Astrocyte (in vitro differentiated cells and primary cell): ENCODE results near the gene EHD4. TPM values are rescaled to one million over a fixed set of nuclear protein-coding genes. Genes with fewer than 3 reads are reported as not detected.

Experiments used
- DNase-seq: peaks from one replicate; pipeline ENCODE4 v3.0.0-alpha.2; 2010; ENCODE audit warnings: low read depth
- FAIRE-seq: peaks from 2 replicates; lab custom pipeline; 2011; peaks lifted over from hg19 to GRCh38; lab: Jason Lieb, UNC
- H2AFZ ChIP-seq: 2 replicates; pipeline ENCODE4 v1.6.0; 2012; ENCODE audit warnings: low read depth, low read length, inconsistent platforms
- H3K27ac ChIP-seq: 2 replicates; pipeline ENCODE4 v1.5.1; 2011; ENCODE audit warnings: low read depth, low read length, inconsistent platforms
- H3K27me3 ChIP-seq: 2 replicates; pipeline ENCODE4 v1.6.0; 2011; ENCODE audit warnings: low read length, inconsistent platforms; ENCODE audit not compliant: insufficient read depth
- H3K36me3 ChIP-seq: 2 replicates; pipeline ENCODE4 v1.5.1; 2011; ENCODE audit warnings: low read length, inconsistent platforms; ENCODE audit not compliant: insufficient read depth
- H3K4me1 ChIP-seq: 2 replicates; pipeline ENCODE4 v1.5.1; 2011; ENCODE audit warnings: low read length, inconsistent platforms; ENCODE audit not compliant: insufficient read depth
- H3K4me2 ChIP-seq: 2 replicates; pipeline ENCODE4 v1.6.0; 2012; ENCODE audit warnings: low read length, inconsistent platforms
- H3K4me3 ChIP-seq: 2 replicates; pipeline ENCODE4 v1.5.1; 2011; ENCODE audit warnings: low read depth, mild to moderate bottlenecking, low read length, inconsistent platforms; ENCODE audit not compliant: insufficient read depth
- H3K79me2 ChIP-seq: 2 replicates; pipeline ENCODE4 v1.6.0; 2012; ENCODE audit warnings: mild to moderate bottlenecking, low read length, inconsistent platforms; ENCODE audit not compliant: insufficient read depth
- H3K9ac ChIP-seq: 2 replicates; pipeline ENCODE4 v1.6.0; 2012; ENCODE audit warnings: mild to moderate bottlenecking, low read length, inconsistent platforms
- H3K9me3 ChIP-seq: 2 replicates; pipeline ENCODE4 v1.5.1; 2012; ENCODE audit warnings: low read depth, mild to moderate bottlenecking, low read length, inconsistent platforms; ENCODE audit not compliant: insufficient read depth
- H4K20me1 ChIP-seq: 2 replicates; pipeline ENCODE4 v1.6.0; 2012; ENCODE audit warnings: low read length, inconsistent platforms; ENCODE audit not compliant: insufficient read depth
- H3K27ac Mint-ChIP-seq: one replicate; pipeline ENCODE4 v1.8.0; 2021; ENCODE audit warnings: mild to moderate bottlenecking, mixed read lengths; ENCODE audit not compliant: unreplicated experiment
- H3K27me3 Mint-ChIP-seq: one replicate; pipeline ENCODE4 v1.8.0; 2021; ENCODE audit warnings: low read depth, mixed read lengths; ENCODE audit not compliant: unreplicated experiment
- H3K36me3 Mint-ChIP-seq: one replicate; pipeline ENCODE4 v1.8.0; 2021; ENCODE audit warnings: low read depth, mixed read lengths; ENCODE audit not compliant: unreplicated experiment
- H3K4me1 Mint-ChIP-seq: one replicate; pipeline ENCODE4 v1.8.0; 2021; ENCODE audit warnings: low read depth, mixed read lengths; ENCODE audit not compliant: unreplicated experiment
- H3K4me3 Mint-ChIP-seq: one replicate; pipeline ENCODE4 v1.8.0; 2021; ENCODE audit warnings: mild to moderate bottlenecking, moderate library complexity, mixed read lengths; ENCODE audit not compliant: unreplicated experiment
- H3K9me3 Mint-ChIP-seq: one replicate; pipeline ENCODE4 v1.8.0; 2021; ENCODE audit warnings: mild to moderate bottlenecking, mixed read lengths; ENCODE audit not compliant: unreplicated experiment
- CTCF ChIP-seq: IDR thresholded peaks from 2 replicates; pipeline ENCODE4 v1.5.1; 2011; ENCODE audit warnings: low read depth, mild to moderate bottlenecking, inconsistent platforms, low read length, moderate library complexity; ENCODE audit not compliant: insufficient read depth
- EZH2 ChIP-seq: IDR thresholded peaks from 2 replicates; pipeline ENCODE4 v1.6.1; 2012; ENCODE audit warnings: mild to moderate bottlenecking, low read length, inconsistent platforms; ENCODE audit not compliant: insufficient read depth
- total RNA-seq: library from RNA; stranded (reverse); gene quantifications from 2 replicates; pipeline ENCODE4 v1.2.1, GENCODE V29; 2021

Gene EHD4
- total RNA-seq, 1 donor from 2014 or later: 46.4 TPM

- no peak overlapping the region for H3K4me2 ChIP-seq
- H3K27ac ChIP-seq: no peak overlapping the region
- H3K9me3 ChIP-seq: no peaks in the 10 kb centered on the region
- H3K4me1 ChIP-seq: peaks cover 34% of the 10 kb centered on the region
- H2AFZ ChIP-seq: no peak overlapping the region
- FAIRE-seq (no peak), DNase-seq (no peak)
- no peak overlapping the region for H3K9ac ChIP-seq
- no peaks in the 10 kb centered on the region for H3K27me3 Mint-ChIP-seq
- H3K4me3 ChIP-seq: no peak overlapping the region
- no peaks in the 10 kb centered on the region for H3K9me3 Mint-ChIP-seq
- peaks cover 36% of the 10 kb centered on the region for H3K36me3 Mint-ChIP-seq
- TF ChIP-seq EZH2 (no peak), CTCF (no peak)
- H3K27me3 ChIP-seq: no peaks in the 10 kb centered on the region
- peaks cover 54% of the 10 kb centered on the region for H3K4me1 Mint-ChIP-seq
- peaks cover 15% of the 10 kb centered on the region for H3K36me3 ChIP-seq
- no peak overlapping the region for H3K27ac Mint-ChIP-seq
- no peak overlapping the region for H3K4me3 Mint-ChIP-seq
- peaks cover 9% of the 10 kb centered on the region for H3K79me2 ChIP-seq
- peaks cover 71% of the 10 kb centered on the region for H4K20me1 ChIP-seq
These were observed 56.9 kb downstream of the EHD4 start for GRCh38 chr15:41915255-41915994.

DNA sequence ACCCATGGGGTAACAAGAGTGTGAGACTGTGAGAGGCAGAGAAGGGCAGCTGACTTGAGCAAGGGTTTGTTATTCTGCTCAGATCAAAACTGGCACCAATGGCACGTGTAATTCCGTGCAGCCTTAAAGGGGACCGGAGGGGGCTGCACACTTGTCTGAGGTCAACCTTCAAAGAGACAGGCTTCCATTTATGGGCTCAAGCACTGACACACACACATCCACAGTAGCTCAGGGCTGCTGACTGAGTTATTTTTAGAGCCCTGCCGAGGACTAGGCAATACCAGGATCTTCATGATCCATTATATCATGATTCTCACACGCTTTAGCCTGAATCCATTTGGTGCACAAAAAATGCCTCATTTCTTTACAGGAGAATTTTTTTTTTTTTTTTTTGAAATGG is 57.9 kb downstream of the EHD4 start:
- H3K9me3 Mint-ChIP-seq: no peaks in the 10 kb centered on the region
- H3K4me3 Mint-ChIP-seq: no peak overlapping the region
- Histone ChIP-seq H3K27me3 (no peaks in the 10 kb centered on the region), H3K36me3 (peaks cover 17% of the 10 kb centered on the region), H3K9ac (no peak overlapping the region), H3K27ac (no peak overlapping the region), H3K4me1 (peaks cover 24% of the 10 kb centered on the region), H2AFZ (no peak overlapping the region), H3K4me2 (no peak overlapping the region), H3K9me3 (no peaks in the 10 kb centered on the region), H3K4me3 (no peak overlapping the region), H3K79me2 (peaks cover 9% of the 10 kb centered on the region), H4K20me1 (peaks cover 62% of the 10 kb centered on the region)
- H3K36me3 Mint-ChIP-seq: peaks cover 36% of the 10 kb centered on the region
- DNase-seq: no peak
- H3K27me3 Mint-ChIP-seq: no peaks in the 10 kb centered on the region
- H3K4me1 Mint-ChIP-seq: peaks cover 44% of the 10 kb centered on the region
- TF ChIP-seq CTCF (no peak), EZH2 (no peak)
- FAIRE-seq: no peak
- H3K27ac Mint-ChIP-seq: no peak overlapping the region

DNA sequence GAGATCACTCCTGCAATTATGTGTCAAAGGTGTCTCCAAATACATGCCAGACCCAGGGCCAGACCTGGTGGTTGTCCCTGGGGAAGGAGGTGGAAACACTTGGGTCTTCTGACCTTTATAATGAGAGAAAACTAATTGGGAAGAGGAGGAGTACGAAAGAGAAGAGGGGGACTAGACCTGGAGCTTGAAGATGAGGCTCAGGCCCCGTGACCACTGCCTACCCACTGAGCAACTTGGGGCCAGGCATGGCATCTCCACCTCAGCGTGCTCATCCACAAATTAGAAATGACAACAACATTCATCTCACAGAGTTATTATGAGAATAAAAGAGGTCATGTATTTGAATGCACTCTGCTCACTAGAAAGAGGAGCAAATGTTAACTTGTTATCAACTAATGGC is 59.1 kb downstream of the EHD4 start:
- H3K4me3 Mint-ChIP-seq: no peak overlapping the region
- H2AFZ ChIP-seq: no peak overlapping the region
- H3K27ac ChIP-seq: no peak overlapping the region
- peaks cover 15% of the 10 kb centered on the region for H3K4me1 ChIP-seq
- no peak for DNase-seq
- peaks cover 37% of the 10 kb centered on the region for H3K36me3 Mint-ChIP-seq
- no peak overlapping the region for H3K9ac ChIP-seq
- TF ChIP-seq EZH2 (no peak), CTCF (no peak)
- no peaks in the 10 kb centered on the region for H3K9me3 Mint-ChIP-seq
- peaks cover 9% of the 10 kb centered on the region for H3K79me2 ChIP-seq
- no peaks in the 10 kb centered on the region for H3K9me3 ChIP-seq
- peaks cover 51% of the 10 kb centered on the region for H4K20me1 ChIP-seq
- no peaks in the 10 kb centered on the region for H3K27me3 ChIP-seq
- H3K27me3 Mint-ChIP-seq: no peaks in the 10 kb centered on the region
- H3K4me1 Mint-ChIP-seq: peaks cover 41% of the 10 kb centered on the region
- no peak overlapping the region for H3K27ac Mint-ChIP-seq
- peaks cover 21% of the 10 kb centered on the region for H3K36me3 ChIP-seq
- H3K4me2 ChIP-seq: no peak overlapping the region
- no peak for FAIRE-seq
- H3K4me3 ChIP-seq: no peak overlapping the region
